H1 (cell line): Measurements from ENCODE around the gene SLC12A5. TPM values are rescaled to one million over a fixed set of nuclear protein-coding genes. Genes with fewer than 3 reads are reported as not detected.

Experiments
- BACH1 ChIP-seq: IDR thresholded peaks from 2 replicates; pipeline ENCODE4 v1.6.1; 2012; ENCODE audit warnings: low read length, improper control_type of control experiment
- BRCA1 ChIP-seq: IDR thresholded peaks from 2 replicates; pipeline ENCODE4 v1.6.1; 2012; ENCODE audit warnings: low read depth, low read length, improper control_type of control experiment
- CHD7 ChIP-seq: fragments of 300-600 bp; sonication (generic); IDR thresholded peaks from 2 replicates; pipeline ENCODE4 v1.7.1; 2012; ENCODE audit warnings: low read length, moderate library complexity, mild to moderate bottlenecking, inconsistent platforms; ENCODE audit not compliant: insufficient replicate concordance
- EZH2 ChIP-seq: fragments of 200-600 bp; sonication (generic); IDR thresholded peaks from 2 replicates; pipeline ENCODE4 v1.7.1; 2012; ENCODE audit warnings: low read depth, mild to moderate bottlenecking, moderate library complexity, low read length, inconsistent platforms; ENCODE audit not compliant: severe bottlenecking
- NRF1 ChIP-seq: IDR thresholded peaks from 2 replicates; pipeline ENCODE4 v1.6.1; 2011; ENCODE audit warnings: mild to moderate bottlenecking, low read depth, low read length, improper control_type of control experiment
- POLR2AphosphoS5 ChIP-seq: IDR thresholded peaks from 2 replicates; pipeline ENCODE4 v1.6.1; 2011; ENCODE audit warnings: low read depth, low read length
- RFX5 ChIP-seq: IDR thresholded peaks from 2 replicates; pipeline ENCODE4 v1.6.1; 2011; ENCODE audit warnings: low read depth, low read length, improper control_type of control experiment, borderline replicate concordance
- SAP30 ChIP-seq: fragments of 300-600 bp; sonication (generic); IDR thresholded peaks from 2 replicates; pipeline ENCODE4 v1.7.1; 2012; ENCODE audit warnings: low read length, moderate library complexity, mild to moderate bottlenecking, inconsistent platforms; ENCODE audit not compliant: insufficient read depth, insufficient replicate concordance
- polyA plus RNA-seq, 7 experiments: library from polyadenylated mRNA; depleted of rRNA in 3 of 7; stranded (reverse) in 5 of 7; unstranded in 2 of 7; fragments of >200 nt in 5 of 7; fragments of 200-250 nt in 2 of 7; gene quantifications; 1 replicate in 5 of 7; 2 replicates in 1 of 7; 4 replicates in 1 of 7; pipeline versions ENCODE4 v1.2.1 to v1.2.3, GENCODE V29; 2011 to 2013; ENCODE audit warnings: missing spikeins in 2 of 7, mixed read lengths in 2 of 7
- total RNA-seq: library from RNA; stranded (reverse); fragmentation: NEBNext Ultra II Directional; extraction: Animal tissue kit (Norgen Biotek cat#: 25700); gene quantifications from 2 replicates; pipeline ENCODE4 v1.2.1, GENCODE V29; 2021
- TF ChIP-seq, protein P1 (sequence below): IDR thresholded peaks from 2 replicates; pipeline ENCODE4 v1.6.1; 2011; ENCODE audit warnings: low read length, improper control_type of control experiment
- TF ChIP-seq, protein P2 (sequence below): IDR thresholded peaks from 2 replicates; pipeline ENCODE4 v1.6.1; 2011; ENCODE audit warnings: low read depth, mild to moderate bottlenecking, low read length; ENCODE audit not compliant: insufficient read depth

The SLC12A5 gene
- total and polyA plus RNA-seq, 2 of the 8 experiments (the other 6 are each of a cell fraction or from before 2014, with no cell fraction given) = 1.9 to 7.3 TPM

- no peak for TF ChIP-seq CHD7
- no peak for TF ChIP-seq POLR2AphosphoS5
- TF ChIP-seq EZH2 = no peak
- TF ChIP-seq BACH1 = no peak
- TF ChIP-seq BRCA1 = no peak
- TF ChIP-seq, protein P1, sequence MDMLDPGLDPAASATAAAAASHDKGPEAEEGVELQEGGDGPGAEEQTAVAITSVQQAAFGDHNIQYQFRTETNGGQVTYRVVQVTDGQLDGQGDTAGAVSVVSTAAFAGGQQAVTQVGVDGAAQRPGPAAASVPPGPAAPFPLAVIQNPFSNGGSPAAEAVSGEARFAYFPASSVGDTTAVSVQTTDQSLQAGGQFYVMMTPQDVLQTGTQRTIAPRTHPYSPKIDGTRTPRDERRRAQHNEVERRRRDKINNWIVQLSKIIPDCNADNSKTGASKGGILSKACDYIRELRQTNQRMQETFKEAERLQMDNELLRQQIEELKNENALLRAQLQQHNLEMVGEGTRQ = no peak
- TF ChIP-seq SAP30 = no peak
- TF ChIP-seq, protein P2, sequence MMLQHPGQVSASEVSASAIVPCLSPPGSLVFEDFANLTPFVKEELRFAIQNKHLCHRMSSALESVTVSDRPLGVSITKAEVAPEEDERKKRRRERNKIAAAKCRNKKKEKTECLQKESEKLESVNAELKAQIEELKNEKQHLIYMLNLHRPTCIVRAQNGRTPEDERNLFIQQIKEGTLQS = no peak
- no peak for TF ChIP-seq NRF1
- no peak for TF ChIP-seq RFX5
Observed at GRCh38 chr20:46034039-46034438, 5.0 kb downstream of the SLC12A5 start (continued).
